Eye (tissue), 1 donor: Measurements from ENCODE around the gene SLC13A5.
"Not testable (repeated sequence)": the region's sequence is repeated elsewhere in the genome, so short reads cannot be mapped to it uniquely, and the experiment has no call there.

Source experiments
- DNase-seq: peaks from one replicate; pipeline ENCODE4 v3.0.0-alpha.2; 2015

SLC13A5 gene

DNA sequence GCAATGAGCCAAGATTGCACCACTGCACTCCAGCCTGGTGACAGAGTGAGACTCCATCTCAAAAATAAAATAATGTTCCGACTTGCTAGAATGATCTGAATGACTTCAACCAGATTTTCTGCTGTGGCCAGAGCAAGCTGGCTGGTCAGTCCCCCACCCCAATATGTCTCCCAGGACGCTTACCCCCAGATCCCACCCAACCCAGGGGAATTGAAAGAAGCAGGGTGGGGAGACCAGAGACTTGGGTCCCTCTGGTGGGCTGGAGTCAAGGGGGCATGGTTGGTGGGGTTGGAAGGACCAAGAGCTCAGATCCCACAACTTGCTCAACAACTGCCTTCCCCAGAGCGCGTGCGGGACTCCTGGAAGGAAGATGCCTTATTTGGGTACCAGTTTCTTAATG lies 54.8 kb downstream of the SLC13A5 start:
- DNase-seq, result not testable (repeated sequence)

DNA sequence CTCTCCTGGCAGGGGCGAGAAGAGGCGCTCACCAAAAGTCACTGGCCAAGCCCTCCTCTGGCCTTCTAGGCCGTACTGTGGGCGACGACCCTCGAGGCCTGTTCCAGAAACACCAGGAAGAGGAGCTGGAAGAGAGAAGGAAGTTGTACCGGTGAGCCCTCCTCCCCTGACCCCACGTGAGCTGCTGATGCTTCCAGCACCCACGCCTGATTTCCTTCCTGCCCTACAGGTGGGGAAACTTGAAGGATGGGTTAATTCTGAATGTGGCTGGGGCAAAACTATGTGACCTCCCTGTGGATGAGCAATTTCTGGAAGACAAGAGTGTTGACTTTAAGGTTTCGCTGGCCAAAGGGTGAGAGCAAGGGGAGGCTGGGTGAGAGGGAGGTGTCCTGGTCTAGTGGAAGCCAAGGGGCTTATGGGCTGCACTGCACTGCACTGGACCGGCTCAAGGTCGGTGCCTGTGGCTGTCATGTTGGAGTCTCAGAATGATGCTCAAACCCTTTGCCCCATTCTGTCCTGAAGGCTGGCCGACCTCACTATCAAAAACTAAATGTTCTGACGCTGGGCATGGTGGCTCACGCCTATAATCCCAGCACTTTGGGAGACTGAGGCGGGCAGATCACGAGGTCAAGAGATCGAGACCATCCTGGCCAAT lies 55.4 kb downstream of the SLC13A5 start:
- DNase-seq, result no peak

DNA sequence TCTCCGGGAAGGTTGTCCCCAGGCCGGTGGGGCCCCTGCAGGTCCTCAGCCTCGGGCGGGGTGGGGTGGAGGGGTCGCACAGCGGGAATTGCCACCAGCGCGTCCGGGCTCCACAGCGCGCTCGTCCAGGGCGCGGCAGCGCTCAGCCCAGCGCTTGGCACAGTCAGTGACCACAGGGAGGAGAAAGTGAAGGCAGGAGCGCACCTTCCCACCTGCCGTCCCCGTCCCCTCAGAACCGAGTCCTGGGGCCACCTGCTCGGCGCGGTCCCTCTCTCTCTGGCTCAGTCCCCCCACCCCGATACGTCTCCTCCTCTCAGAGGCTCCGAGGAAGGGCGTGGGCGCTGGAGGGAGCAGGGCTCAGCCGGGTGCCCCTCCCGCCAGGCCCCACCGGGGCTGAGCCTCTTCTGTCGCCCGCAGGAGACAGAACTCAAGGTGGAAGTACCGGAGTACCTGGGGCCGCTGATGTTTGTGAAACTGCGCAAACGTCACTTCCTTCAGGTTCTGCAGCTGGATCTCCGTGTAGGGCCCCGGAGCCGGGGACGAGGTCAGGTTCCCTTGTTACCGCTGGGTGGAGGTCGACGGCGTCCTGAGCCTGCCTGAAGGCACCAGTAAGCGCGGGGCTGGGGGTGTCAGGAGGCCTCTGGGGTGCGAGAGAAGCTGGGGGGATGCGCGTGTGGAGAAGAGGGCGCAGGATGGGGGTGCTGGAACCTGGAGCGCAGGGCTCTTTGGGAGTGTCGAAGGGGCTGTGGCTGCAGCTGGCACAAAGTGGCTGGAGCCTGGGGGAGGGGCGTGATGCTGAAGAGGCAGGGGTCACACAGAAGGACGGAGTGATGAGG lies 56.2 kb downstream of the SLC13A5 start:
- peak; percentile 48 for DNase-seq

- DNase-seq, result not testable (repeated sequence)
These were observed 57.3 kb downstream of the SLC13A5 start for GRCh38 chr17:6655732-6656361.

DNA sequence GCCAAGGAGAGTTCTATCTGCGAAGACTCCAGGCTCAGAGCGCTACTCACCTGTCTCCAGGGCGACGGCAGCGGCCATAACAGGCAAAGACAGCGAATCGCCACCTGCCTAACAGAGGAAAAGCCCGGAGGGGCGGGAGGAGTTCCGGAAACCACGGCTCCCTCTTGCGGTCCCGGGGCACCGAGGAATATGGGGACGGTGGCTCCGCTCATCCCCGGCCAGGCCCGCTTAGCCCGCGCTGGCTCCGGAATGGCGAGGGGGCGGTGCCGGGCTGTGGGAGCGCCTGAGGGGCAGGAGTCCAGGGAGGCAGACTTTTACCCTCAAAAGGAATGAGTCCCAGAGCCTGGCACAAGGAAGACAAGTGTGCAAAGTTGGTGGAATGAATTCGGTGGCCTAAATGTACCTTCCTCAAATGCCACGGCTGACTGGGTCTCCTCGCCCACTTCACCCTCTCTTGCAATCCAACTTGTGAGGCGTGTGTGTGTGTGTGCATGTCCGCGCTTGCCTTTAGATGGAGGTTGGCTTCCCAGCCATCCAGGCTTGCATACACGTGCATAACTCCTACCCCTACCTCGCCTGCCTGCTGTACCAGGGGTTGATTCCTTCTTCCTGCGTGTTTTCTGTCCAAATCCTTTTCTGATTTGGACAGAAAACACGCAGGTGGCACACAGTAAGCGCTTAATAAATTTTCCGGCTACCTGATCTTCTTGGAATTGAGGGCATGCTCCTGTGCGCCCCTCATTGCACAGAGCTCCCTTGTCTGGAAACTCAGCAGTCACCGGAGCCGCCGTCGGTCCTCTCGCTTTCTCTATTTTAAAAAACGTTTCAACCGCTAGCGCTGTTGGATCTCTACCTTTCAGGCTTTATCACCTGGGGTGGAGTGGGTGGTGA lies 58.1 kb downstream of the SLC13A5 start:
- DNase-seq, result peak; percentile 56

DNA sequence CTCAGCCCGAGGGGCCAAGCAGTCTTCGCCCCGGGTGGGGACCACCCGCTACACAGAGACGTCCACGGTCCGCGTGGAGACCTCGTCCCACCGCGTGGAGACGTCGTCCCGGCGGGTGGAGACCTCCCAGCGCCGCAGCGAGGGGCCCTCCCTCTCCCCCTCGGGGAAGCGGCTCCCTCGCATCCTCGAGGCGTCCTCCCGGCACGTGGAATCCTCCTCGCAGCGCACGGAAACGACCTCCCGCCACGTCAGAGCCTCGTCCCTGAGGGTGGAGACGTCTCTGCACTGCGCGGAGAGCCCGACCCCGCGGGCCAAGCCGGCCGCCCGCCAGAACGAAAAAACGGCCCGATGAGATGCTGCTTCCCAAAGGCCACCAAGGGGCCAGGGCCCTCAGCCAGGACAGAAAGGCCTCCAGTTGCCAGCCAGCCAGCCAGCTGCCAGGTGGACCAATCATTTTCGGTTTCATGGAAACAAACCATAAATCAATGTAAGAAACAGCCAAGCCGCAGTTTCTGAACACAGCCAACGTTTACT lies 61.2 kb downstream of the SLC13A5 start:
- DNase-seq, result no peak

DNA sequence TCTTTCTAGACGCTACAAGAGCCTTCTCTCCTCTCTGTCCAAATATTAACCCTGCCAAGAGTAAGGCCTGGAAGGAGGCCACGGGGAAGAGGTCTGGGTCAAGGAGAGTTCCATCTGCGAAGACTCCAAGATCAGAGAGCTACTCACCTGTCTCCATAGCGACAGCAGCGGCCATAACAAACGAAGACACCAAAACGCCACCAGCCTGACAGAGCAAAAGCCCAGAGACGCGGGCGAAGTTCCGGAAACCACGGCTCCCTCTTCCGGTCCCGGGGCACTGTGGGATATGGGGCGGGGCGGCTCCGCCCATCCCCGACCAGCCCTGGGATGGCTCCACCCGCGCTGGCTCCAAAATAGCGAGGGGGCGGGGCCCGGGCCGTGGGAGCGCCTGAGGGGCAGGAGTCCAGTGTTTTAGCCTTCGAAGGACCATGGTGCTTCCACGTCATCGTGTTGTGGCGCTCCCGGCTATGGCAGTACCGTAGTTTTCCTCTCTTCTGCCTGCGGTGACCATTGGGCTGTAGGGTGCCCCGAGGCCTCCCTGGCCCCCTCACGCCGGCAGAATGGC lies 61.7 kb downstream of the SLC13A5 start, which contains the start of the genes C17orf100 and MED31:
Gene C17orf100, plus strand, starts transcription at position 409 of the 565 bp plus-strand sequence. Its CDS starts 152 bp downstream, at position 561.
Gene MED31, minus strand, starts transcription at position 252 of the 565 bp plus-strand sequence. Its CDS starts 77 bp downstream, at position 175.
- peak; percentile 97 for DNase-seq

DNA sequence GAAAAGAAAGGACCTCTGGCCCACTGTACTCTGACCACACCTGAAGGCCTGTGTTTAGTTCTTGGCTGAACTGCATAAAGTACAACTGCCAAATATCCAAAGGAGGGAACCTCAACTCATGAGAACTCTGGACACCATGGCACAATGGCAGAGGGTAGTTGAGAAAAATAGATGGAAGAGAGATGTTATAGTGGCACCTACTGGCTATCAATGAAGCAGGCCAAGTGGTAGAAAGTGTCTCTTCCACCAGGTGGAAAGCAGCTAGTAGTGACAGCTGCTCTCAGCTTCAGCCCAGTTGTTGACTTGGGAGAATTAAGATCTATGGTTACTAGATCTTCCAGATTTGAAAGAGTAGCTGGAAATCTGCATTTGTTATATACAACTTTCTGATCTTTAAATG lies 65.0 kb downstream of the SLC13A5 start:
- no peak for DNase-seq

DNA sequence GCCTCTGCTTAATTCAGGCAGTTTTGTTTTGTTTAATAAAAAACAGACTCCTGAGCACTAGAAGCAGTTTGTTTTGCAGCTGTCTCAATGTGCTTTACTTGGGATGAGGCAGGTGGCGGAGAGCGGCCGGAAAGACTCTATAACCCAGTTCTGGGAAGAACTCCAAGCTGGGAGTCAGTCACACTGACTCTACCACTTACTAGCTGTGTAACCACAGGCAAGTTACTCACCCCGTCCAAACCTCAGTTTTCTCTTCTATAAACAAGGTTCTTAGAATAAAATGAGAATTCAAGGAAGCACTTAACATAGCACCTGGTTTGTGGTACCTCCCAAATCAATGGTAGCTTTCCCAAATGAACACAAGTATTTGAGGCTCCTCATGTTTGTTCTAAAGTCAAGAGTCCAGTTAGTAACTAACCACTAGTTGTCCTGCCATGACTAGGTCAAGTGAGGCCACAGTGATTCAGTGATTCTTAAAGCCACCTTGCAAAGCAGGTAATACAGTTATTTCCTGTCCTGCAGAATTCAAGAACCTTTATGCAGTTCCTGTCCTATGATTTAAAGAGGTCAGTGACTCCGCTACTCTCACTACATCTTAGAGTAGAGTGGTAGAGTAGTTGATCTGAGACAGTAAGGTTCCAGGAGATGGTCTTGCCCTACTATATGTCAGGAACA lies 69.6 kb downstream of the SLC13A5 start:
- DNase-seq, result no peak

- DNase-seq, result no peak
These were observed 70.6 kb downstream of the SLC13A5 start for GRCh38 chr17:6642592-6642991.

GRCh38 chr17:6641247-6641863 lies 71.8 kb downstream of the SLC13A5 start:
- DNase-seq, result no peak

- DNase-seq, result peak; percentile 97
These were observed 72.5 kb downstream of the SLC13A5 start, which contains the start of the genes KIAA0753 and TXNDC17 for GRCh38 chr17:6640536-6641246. TSS of gene KIAA0753 (minus strand) at chr17:6640711. CDS start at chr17:6635103, 5,608 bp downstream. TSS of gene TXNDC17 (plus strand) at chr17:6641060. CDS start at chr17:6641083, 23 bp downstream.

DNA sequence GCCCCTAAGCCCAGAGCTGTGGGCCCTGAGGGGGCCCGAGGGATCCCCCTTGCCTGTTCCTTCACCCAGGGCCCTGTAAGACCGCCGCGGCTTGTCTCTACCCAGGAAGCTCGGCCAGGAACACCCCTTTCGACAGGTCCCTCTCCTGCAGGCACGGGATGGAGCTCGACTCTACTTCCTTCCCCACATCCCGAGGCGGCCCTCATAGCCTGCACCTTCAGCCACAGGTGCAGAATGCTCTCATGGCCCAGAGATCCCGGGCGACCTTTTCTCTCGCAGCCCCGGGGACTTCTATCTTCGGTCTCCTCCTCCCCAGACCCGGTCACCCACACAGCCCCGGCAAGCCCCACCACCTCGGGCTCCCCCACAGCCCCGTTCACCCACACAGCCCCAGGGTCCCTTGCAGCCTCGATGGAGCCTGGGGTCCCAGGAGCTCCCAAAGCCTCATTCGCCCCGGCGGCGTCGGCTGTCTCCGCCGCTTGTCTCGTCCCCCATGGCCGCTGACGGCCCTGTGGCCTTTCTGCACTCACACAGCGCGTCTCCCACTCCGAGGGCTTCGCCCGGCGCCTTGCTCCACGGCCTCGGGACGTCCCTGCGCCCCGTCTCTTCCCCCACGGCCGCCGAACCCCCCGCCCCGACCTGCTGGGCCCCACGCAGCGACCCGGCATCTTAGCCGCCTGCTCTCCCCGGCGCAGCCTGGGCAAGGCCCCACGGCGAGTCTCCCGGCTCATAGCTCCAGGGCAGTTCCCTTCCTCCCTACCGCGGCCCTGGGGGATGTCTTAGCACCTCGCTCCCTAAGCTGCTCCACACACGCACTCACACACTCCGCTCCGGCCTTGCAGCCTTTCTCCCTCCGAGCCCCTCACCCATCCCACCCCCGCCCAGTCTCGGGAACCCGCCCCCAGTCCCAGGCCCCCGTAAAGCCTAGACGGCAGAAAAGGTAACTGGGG lies 73.3 kb downstream of the SLC13A5 start:
- no peak for DNase-seq

DNA sequence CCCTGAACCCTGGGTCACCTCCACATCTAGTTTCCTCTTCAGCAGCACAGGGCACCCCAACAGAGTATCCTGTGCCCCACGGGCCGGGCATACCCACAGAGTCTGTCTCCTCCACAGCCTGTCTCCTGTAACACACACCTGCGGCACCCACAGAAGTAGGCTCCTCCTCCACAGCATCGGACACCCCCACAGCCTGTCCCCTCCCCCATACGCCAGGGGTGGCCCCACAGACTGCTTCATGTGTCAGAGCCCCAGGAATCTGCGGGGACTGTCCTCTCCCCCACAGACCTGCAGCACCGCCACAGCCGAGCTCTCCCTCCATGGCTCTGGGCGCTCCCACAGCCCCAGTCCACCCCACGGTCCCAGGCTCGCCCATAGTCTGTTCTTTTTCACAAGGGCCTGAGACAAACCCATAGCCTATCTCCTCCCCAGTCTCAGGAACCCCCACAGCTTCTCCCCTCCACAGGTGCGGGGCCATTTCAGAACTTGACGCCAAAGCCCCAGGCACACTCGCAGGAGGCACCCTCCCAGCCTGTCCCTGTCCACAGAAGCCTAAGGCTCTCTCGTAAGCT lies 74.1 kb downstream of the SLC13A5 start:
- DNase-seq, result no peak

DNA sequence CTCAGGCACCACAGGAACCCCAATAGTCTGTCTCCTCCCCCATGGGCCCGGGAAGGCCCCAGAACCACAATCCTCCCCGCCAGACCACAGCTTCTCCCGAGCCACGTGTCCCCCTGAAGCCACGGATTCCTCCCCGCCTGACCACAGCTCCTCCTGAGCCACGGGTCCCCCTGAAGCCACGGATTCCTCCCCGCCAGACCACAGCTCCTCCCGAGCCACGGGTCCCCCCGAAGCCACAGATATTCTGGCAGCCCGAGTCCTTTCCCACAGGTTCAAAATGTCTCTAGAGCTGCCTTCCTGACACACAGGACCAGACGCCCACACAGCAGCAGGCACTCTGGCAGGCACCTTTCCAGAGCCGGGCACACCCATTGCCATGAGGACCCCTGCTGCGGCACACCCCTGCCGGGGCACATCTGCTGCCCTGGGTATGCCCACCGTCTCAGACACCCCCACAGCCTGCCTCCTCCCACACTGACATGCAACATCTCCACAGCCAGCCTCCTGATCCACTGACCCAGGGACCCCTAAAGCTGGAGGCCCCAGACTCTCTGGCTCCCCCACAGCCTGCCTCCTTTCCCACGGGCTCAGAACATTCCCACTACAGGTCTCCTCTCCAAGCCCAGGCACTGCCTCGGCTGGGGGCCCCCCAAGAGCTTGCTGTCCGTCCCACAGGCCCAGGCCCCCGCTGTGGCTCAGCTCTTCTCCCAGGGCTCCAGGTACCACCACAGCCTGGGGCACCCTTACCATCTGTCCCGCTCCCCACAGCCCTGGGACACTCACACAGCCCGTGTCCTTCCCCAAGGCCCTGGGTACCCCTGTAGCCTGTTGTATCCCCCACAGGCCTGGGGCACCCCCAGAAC lies 74.9 kb downstream of the SLC13A5 start:
- DNase-seq, result no peak

- DNase-seq, result no peak
These were observed 75.7 kb downstream of the SLC13A5 start for GRCh38 chr17:6637458-6637840.
